Fibroblast of villous mesenchyme (primary cell): ENCODE data around the gene VPS39. TPM values are rescaled to one million over a fixed set of nuclear protein-coding genes. Genes with fewer than 3 reads are reported as not detected.

Source experiments
- DNase-seq: peaks from one replicate; pipeline ENCODE4 v3.0.0-alpha.2; 2010; ENCODE audit warnings: low read depth
- H3K4me3 ChIP-seq: 2 replicates; pipeline ENCODE4 v1.5.1; 2011; ENCODE audit warnings: low read depth, mild to moderate bottlenecking, low read length
- total RNA-seq: library from RNA; depleted of rRNA; stranded (reverse); fragments of >200 nt; gene quantifications from 2 replicates; pipeline ENCODE4 v1.2.3, GENCODE V29; 2012
- TF ChIP-seq, protein P1 (sequence below): IDR thresholded peaks from 2 replicates; pipeline ENCODE4 v1.5.1; 2012; ENCODE audit warnings: low read depth, mild to moderate bottlenecking, low read length; ENCODE audit not compliant: insufficient read depth

Gene VPS39
- total RNA-seq, 1 donor, result 70.4 TPM

DNA sequence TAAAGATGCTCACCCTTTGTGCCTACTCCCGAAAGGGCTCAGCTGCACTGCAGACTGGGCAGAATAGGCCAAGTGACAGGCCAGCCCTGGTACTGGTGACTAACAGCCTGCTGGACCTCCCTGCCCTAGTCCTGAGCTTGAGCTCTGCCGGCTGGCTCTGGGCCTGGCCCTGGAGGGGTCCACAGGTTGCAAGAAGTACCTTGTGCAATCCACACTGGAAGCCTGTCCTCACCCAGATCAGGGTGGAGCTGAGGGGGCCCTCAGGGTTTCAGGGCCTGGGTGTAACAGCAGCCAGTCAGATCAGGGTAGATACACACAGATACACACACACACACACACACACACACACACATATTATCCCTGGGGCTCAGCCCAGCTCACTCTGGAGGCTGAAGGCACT, 86.4 kb downstream of the VPS39 start:
- DNase-seq, result no peak
- no peak overlapping the region for H3K4me3 ChIP-seq
- TF ChIP-seq, protein P1, sequence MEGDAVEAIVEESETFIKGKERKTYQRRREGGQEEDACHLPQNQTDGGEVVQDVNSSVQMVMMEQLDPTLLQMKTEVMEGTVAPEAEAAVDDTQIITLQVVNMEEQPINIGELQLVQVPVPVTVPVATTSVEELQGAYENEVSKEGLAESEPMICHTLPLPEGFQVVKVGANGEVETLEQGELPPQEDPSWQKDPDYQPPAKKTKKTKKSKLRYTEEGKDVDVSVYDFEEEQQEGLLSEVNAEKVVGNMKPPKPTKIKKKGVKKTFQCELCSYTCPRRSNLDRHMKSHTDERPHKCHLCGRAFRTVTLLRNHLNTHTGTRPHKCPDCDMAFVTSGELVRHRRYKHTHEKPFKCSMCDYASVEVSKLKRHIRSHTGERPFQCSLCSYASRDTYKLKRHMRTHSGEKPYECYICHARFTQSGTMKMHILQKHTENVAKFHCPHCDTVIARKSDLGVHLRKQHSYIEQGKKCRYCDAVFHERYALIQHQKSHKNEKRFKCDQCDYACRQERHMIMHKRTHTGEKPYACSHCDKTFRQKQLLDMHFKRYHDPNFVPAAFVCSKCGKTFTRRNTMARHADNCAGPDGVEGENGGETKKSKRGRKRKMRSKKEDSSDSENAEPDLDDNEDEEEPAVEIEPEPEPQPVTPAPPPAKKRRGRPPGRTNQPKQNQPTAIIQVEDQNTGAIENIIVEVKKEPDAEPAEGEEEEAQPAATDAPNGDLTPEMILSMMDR, result no peak

DNA sequence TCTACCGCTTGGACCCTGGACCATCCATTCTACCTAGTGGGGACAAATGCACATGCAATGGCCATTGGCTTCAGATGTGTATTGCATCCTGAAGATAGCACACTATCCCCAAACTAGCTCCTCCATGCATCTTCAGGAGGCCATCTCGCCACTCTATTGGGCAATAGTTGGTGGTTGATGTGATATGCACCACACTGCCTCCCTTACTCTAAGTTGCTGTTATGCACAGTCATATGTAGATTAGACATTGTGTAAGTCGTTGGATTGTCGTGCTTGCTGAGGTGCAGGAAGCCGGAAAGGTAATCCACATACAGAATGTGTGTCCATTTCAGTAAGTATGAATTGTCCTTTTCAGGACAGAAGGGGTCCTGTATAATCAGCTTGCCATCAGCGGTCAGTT, 87.1 kb downstream of the VPS39 start:
- DNase-seq, result no peak
- TF ChIP-seq, protein P1, result no peak
- H3K4me3 ChIP-seq, result no peak overlapping the region

- DNase-seq, result no peak
- TF ChIP-seq, protein P1, result no peak
- no peak overlapping the region for H3K4me3 ChIP-seq
Measured at GRCh38 chr15:42120285-42120684, 87.8 kb downstream of the VPS39 start.

- no peak overlapping the region for H3K4me3 ChIP-seq
- DNase-seq, result no peak
- TF ChIP-seq, protein P1, result no peak
Measured at GRCh38 chr15:42119446-42119760, 88.7 kb downstream of the VPS39 start.

DNA sequence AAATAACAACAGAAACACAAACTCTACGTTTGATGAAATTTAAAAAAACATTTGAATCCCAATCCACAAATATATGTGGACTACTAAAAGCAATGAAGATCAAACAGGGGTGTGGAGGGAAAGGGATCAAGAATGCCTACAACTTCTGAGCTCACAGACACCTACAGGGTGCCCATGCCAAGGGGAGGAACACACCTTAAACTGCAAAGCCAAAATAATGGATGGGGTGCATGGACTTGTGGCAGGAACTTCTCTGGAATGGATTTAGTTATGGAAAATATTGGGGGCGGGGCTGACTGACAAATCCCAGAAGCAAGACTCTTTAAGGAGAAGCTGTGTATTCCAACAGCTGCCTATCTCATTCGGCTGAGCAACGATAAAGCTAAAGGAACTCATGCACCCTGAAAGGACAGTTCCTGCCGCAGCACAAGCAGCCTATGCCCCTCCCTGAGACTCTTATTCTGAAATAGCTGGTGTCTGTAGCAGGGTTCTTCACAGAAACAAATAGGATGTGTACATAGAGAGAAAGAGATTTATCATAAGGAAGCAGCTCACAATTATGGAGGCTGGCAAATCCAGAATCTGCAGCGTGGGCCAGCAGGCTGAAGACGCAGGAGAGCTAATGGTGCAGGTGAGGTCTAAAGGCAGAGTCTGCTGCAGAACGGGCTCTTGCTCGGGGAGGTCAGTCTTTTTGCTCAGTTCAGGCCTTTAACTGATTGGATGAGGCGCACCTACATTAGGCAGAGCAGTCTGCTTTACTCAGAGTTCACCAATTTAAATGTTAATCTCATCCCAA, 89.3 kb downstream of the VPS39 start:
- H3K4me3 ChIP-seq, result no peak overlapping the region
- TF ChIP-seq, protein P1, result no peak
- DNase-seq, result peak; percentile 25

GRCh38 chr15:42111924-42112323, 96.2 kb downstream of the VPS39 start:
- H3K4me3 ChIP-seq, result no peak overlapping the region
- TF ChIP-seq, protein P1, result no peak
- DNase-seq, result no peak

GRCh38 chr15:42110367-42110766, 97.7 kb downstream of the VPS39 start:
- no peak overlapping the region for H3K4me3 ChIP-seq
- TF ChIP-seq, protein P1, result no peak
- no peak for DNase-seq
